ENCODE results near the gene MPZ.

The MPZ gene

GRCh38 chr1:161304927-161305866, 4.6 kb downstream of the MPZ start:
- in situ Hi-C loops (cut with MboI; ENCODE audit: low pct_unique_long_range_greater_than_20kb, low sequenced_read_pairs, unreplicated experiment) = no loop called here
- TF ChIP-seq, protein P1, sequence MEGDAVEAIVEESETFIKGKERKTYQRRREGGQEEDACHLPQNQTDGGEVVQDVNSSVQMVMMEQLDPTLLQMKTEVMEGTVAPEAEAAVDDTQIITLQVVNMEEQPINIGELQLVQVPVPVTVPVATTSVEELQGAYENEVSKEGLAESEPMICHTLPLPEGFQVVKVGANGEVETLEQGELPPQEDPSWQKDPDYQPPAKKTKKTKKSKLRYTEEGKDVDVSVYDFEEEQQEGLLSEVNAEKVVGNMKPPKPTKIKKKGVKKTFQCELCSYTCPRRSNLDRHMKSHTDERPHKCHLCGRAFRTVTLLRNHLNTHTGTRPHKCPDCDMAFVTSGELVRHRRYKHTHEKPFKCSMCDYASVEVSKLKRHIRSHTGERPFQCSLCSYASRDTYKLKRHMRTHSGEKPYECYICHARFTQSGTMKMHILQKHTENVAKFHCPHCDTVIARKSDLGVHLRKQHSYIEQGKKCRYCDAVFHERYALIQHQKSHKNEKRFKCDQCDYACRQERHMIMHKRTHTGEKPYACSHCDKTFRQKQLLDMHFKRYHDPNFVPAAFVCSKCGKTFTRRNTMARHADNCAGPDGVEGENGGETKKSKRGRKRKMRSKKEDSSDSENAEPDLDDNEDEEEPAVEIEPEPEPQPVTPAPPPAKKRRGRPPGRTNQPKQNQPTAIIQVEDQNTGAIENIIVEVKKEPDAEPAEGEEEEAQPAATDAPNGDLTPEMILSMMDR (IDR thresholded peaks at IDR 0.05; ENCODE audit: extremely low read depth, insufficient read depth, missing control alignments) = no peak
- DNase-seq (ENCODE audit: low spot score) = no peak

DNA sequence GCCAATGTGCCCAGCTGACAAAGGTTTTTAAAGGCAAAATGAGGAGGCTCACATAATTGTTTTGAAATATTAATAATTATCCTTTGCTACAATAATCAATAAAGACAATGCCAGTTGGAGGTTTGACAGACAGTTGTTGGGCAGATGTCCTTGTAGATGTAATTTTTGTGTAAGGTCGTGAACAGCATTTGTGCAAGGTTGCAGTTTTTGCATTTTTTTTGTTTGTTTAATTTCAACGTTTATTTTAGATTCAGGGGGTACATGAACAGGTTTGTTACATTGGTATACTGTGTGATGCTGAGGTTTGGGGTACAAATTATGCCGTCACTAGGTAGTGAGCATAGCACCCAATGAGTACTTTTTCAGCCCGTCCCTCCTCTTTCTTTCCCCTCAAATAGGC, 9.3 kb downstream of the MPZ start:
- in situ Hi-C loops (cut with MboI; ENCODE audit: low pct_unique_long_range_greater_than_20kb, low sequenced_read_pairs, unreplicated experiment) = no loop called here
- no peak for DNase-seq (ENCODE audit: low spot score)
- TF ChIP-seq, protein P1 (IDR thresholded peaks at IDR 0.05; ENCODE audit: extremely low read depth, insufficient read depth, missing control alignments) = no peak

- no peak for DNase-seq (ENCODE audit: low spot score)
- in situ Hi-C loops (cut with MboI; ENCODE audit: low pct_unique_long_range_greater_than_20kb, low sequenced_read_pairs, unreplicated experiment) = no loop called here
- TF ChIP-seq, protein P1 (IDR thresholded peaks at IDR 0.05; ENCODE audit: extremely low read depth, insufficient read depth, missing control alignments) = no peak
These were observed 10.4 kb downstream of the MPZ start for GRCh38 chr1:161299347-161299746.

DNA sequence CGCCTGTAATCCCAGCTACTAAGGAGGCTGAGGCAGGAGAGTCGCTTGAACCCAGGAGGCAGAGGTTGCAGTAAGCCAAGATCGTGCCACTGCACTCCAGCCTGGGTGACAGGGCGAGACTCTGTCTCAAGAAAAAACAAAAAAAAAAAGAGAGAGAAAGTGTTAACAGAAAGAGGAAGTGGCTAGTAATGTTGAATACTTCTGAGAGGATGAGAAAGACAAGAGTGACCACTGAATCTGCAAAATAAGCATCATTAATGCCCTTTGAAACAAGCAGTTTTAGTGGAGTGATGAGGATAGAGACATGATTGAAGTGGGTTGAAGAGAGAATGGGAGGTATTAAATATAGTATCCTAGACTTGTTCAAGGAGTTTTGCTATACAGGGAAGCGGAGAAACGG, 11.7 kb downstream of the MPZ start:
- TF ChIP-seq, protein P1 (IDR thresholded peaks at IDR 0.05; ENCODE audit: extremely low read depth, insufficient read depth, missing control alignments) = no peak
- in situ Hi-C loops (cut with MboI; ENCODE audit: low pct_unique_long_range_greater_than_20kb, low sequenced_read_pairs, unreplicated experiment) = no loop called here
- peak; percentile 68 for DNase-seq (ENCODE audit: low spot score)

- TF ChIP-seq, protein P1 (IDR thresholded peaks at IDR 0.05; ENCODE audit: extremely low read depth, insufficient read depth, missing control alignments) = no peak
- in situ Hi-C loops (cut with MboI; ENCODE audit: low pct_unique_long_range_greater_than_20kb, low sequenced_read_pairs, unreplicated experiment) = no loop called here
- no peak for DNase-seq (ENCODE audit: low spot score)
These were observed 12.4 kb downstream of the MPZ start for GRCh38 chr1:161297415-161297814.

- TF ChIP-seq, protein P1 (IDR thresholded peaks at IDR 0.05; ENCODE audit: extremely low read depth, insufficient read depth, missing control alignments) = no peak
- in situ Hi-C loops (cut with MboI; ENCODE audit: low pct_unique_long_range_greater_than_20kb, low sequenced_read_pairs, unreplicated experiment) = no loop called here
- DNase-seq (ENCODE audit: low spot score) = no peak
These were observed 19.0 kb downstream of the MPZ start for GRCh38 chr1:161290779-161291178.

Measured in GM13977 (cell line).